GM19025 (cell line): ENCODE results near the gene SLC25A21.

Source experiments
- ATAC-seq: cut with Tn5 transposase; IDR thresholded peaks from one replicate; pipeline ENCODE4 v1.9.1; 2021; ENCODE audit warnings: mild to moderate bottlenecking, low read depth, moderate library complexity; ENCODE audit not compliant: unreplicated experiment

Gene SLC25A21

DNA sequence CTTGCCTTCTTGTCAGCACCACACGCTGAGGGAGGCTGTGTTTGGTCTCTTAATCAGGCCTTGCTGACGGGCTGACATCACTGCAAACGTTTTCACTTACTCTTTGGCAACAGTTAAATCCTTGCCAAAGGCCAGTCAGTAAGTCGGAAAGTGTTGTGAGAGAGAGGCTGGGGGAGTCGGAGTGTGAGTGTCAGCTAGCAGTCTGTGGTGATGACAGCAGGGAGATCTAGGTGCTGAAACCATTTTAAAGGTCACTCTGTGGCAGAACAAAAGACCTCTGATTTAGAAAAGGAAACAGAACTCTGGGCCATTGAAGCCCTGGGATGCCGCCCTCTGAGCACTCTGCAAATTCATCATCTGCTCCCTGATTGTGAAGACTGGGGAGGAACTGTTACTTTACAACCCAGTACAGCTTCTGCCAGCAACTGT lies 367.3 kb downstream of the SLC25A21 start:
- ATAC-seq, result no peak

GRCh38 chr14:36797634-36798033 lies 374.8 kb downstream of the SLC25A21 start:
- no peak for ATAC-seq

- no peak for ATAC-seq
These were observed 381.0 kb downstream of the SLC25A21 start for GRCh38 chr14:36791402-36791801.

- ATAC-seq, result no peak
These were observed 386.9 kb downstream of the SLC25A21 start for GRCh38 chr14:36785511-36785910.

DNA sequence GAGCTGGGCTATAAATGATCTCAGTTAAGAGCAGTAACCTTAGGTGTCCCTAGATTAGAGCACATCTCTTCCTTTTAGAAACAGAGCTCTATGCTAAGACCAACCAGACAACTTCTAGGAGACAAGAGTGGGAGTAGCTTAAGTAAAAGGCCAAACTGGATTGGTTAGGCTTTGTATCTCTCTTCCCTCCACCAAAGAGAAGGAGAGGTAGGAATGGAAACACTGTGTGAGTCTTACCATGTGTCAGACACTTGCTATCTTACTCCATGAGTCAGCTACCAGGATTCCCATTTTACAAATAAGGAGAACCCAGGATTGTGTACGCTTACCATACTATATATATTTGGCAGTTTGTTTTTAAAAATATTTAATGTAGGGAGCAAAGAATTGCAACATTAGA lies 387.9 kb downstream of the SLC25A21 start:
- no peak for ATAC-seq

DNA sequence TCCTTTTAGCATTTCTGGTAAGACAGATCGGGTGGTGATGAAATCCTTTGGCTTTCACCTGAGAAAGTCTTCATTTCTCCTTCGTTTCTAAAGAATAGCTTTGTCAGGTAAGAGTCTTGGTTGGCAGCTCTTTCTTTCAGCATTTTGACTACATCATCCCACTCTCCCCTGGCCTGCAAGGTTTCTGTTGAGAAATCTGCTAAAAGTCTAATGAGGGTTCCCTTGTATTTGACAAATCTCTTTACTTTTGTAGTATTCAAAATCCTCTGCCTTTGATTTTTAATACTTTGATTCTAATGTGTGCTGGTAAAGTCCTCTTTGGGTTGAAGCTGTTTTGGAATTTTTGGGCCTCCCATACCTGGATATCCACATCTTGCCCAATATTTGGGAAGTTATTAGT lies 390.5 kb downstream of the SLC25A21 start:
- ATAC-seq, result no peak

DNA sequence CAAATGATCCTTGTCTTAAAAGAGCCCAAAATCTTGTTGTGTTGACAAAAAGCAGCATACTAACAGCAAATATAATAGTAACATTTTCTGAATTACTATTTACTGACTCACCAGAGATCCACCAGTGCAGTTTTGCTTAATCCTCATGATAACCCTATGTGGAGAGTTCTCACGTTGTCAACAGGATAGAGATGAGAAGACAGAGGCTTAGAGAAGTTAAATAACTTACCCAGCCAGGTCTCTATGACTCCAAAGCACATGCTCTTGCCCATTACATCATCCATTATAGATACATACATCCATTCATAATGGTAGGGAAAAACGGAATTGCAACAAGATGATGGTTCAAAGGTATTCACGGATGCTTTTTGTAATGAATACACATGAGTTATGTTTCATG lies 398.8 kb downstream of the SLC25A21 start:
- no peak for ATAC-seq

DNA sequence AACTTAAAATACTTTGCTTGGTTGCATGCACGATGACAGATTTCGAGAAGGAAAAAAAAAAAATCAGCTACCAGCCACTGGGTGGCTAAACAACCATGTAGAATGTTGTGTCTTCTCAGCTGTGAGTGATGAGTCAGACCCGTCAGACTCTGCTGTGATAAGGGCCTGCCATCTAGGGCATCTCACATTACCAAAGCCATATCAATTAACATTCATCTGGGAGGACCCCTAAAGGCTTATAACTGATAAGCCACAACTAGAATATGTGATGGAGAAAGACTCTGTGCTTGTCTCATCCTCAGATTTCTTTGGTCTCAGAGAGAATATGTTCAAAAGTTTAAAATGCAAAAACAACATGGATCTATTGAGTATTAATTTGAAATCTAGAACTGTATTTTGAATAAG lies 399.3 kb downstream of the SLC25A21 start:
- ATAC-seq, result no peak

GRCh38 chr14:36771028-36771640 lies 401.3 kb downstream of the SLC25A21 start:
- no peak for ATAC-seq

GRCh38 chr14:36768638-36769337 lies 403.6 kb downstream of the SLC25A21 start:
- ATAC-seq, result no peak

DNA sequence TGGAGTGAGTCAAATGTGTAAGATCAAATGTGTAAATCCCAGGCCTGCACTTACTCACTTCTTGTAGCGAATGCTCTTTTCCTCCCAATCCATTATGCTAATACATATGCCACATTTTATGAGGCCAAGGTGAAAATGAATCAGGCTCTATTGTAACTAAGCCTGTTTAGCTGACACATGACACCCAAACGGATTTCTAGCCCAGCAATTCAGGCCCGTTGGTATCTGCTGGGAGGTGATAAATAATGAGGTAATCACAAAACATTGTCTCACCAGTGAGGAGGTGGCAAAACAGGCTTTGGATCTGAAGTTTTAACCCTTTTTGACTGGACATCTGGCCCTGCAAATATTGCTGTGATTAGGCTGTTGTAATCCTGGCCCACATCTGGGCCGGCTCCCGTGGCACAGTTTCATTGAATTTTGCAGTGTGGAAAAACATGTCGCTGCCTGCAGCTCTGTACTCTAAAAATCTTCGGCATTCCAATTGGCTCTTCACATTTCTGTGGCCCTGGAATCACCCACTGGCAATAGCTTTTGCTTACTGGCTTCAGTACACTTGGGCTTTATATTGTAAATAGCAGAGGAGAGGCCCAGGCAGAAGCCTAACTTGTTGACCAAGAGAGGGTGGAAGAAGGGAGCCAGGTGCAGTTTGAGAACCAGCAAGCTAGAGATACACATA lies 404.7 kb downstream of the SLC25A21 start:
- ATAC-seq, result no peak

- ATAC-seq, result no peak
These were observed 405.4 kb downstream of the SLC25A21 start for GRCh38 chr14:36766974-36767373.

GRCh38 chr14:36757734-36758601 lies 414.4 kb downstream of the SLC25A21 start:
- no peak for ATAC-seq

DNA sequence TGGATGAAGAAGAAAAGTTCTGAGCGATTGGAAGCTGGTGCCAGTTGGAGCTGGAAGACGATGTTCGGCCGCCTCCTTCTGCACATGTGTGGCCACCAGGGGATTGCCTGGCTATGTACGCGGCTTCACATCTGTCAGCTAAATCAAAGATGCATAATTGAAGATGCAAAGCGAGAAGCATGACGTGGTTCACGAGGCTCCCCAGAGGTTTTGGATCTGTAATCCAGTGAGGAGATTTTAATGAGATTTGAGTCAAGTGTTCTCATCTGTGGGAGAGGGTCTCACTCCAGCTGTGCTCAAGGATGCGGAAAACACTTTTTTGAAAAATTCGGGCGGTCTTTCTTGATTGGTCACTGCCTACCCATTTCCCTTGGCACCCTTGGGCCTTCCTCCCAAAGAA lies 416.2 kb downstream of the SLC25A21 start:
- no peak for ATAC-seq

DNA sequence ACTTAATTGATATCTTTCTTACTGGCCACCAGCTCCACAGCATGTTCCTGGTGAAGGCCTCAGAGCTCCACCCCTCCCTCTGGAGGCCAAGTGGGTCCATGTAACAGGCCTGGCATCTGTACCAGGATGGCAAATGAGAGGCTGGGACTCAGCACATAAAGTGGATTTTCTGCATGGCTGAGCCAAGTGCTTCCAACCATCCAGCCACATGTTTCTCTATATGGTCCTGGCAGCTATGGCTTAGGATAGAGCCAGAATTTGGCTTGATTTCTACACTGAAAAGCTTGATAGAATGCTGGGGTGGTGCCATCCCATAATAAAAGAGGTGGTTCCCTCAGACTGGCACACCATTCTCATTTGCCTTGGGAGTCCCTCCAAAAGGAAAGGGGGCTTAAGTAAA lies 416.6 kb downstream of the SLC25A21 start:
- ATAC-seq, result no peak

- no peak for ATAC-seq
These were observed 420.5 kb downstream of the SLC25A21 start for GRCh38 chr14:36751920-36752319.

GRCh38 chr14:36751106-36751505 lies 421.3 kb downstream of the SLC25A21 start:
- no peak for ATAC-seq

DNA sequence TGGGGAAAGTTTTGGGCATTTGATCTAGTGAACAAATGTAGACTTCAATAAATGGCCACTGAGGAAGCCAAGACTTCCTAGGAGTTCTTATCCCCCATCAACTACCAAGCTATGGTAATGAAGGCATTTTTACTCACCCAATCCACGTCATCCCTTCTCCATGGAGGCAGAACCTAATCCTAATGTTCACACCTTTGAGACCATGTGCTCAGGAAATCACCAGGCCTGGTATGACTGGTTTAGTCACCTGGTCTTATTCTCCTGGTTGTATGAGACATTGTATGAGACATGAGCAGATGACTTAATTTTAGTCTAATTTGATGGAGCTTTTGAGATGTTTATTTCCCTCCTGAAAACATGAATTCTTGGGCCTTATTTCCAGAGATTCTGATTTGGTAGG lies 422.2 kb downstream of the SLC25A21 start:
- no peak for ATAC-seq

- no peak for ATAC-seq
These were observed 423.7 kb downstream of the SLC25A21 start for GRCh38 chr14:36748610-36749213.

GRCh38 chr14:36747411-36748184 lies 424.8 kb downstream of the SLC25A21 start:
- ATAC-seq, result no peak
